Loucy (cell line): ENCODE results near the gene PACRG.

Source experiments
- EZH2phosphoT487 ChIP-seq: fragments of 200-600 bp; IDR thresholded peaks from 2 replicates; pipeline ENCODE4 v1.6.1; 2018; ENCODE audit warnings: antibody characterized with exemption, mild to moderate bottlenecking, moderate library complexity, borderline replicate concordance
- TF ChIP-seq, protein P1 (sequence below): fragments of 200-600 bp; sonication (generic); conservative IDR thresholded peaks from 2 replicates; pipeline ENCODE4 v1.5.1; 2014; ENCODE audit warnings: mild to moderate bottlenecking, antibody characterized with exemption, low read length

GRCh38 chr6:162728197-162728596, 423 bp downstream of the PACRG start:
- no peak for TF ChIP-seq EZH2phosphoT487
- TF ChIP-seq, protein P1, sequence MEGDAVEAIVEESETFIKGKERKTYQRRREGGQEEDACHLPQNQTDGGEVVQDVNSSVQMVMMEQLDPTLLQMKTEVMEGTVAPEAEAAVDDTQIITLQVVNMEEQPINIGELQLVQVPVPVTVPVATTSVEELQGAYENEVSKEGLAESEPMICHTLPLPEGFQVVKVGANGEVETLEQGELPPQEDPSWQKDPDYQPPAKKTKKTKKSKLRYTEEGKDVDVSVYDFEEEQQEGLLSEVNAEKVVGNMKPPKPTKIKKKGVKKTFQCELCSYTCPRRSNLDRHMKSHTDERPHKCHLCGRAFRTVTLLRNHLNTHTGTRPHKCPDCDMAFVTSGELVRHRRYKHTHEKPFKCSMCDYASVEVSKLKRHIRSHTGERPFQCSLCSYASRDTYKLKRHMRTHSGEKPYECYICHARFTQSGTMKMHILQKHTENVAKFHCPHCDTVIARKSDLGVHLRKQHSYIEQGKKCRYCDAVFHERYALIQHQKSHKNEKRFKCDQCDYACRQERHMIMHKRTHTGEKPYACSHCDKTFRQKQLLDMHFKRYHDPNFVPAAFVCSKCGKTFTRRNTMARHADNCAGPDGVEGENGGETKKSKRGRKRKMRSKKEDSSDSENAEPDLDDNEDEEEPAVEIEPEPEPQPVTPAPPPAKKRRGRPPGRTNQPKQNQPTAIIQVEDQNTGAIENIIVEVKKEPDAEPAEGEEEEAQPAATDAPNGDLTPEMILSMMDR: no peak
